ENCODE results near the gene SHROOM3. TPM values are rescaled to one million over a fixed set of nuclear protein-coding genes. Genes with fewer than 3 reads are reported as not detected.

Gene SHROOM3
- total RNA-seq, 6 experiments from 2014 or later = 15.2 to 35.8 (median 29.9) TPM

DNA sequence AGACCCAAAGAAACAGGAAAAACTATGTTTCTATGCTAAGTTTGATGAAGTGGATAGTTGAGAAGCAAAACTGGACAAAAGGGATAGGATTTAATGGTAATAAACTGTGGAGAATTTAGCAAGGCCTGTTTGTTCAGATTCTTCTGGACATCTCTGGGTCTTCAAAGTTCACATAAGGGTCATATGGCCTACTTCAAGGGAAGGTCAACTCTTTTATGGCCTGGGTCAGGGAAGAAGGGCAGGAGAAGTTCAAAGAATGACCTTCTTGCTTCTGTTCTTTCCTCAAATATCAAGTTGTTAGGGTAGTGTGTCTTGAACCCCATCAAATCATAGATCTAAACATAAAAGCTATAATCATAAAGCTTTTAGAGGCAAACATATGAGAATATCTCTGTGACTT, 360.2 kb downstream of the SHROOM3 start:
- Histone ChIP-seq H3K4me3 (no peak overlapping the region), H3K27ac (no peak overlapping the region), H3K4me1 (no peaks in the 10 kb centered on the region), H3K27me3 (no peaks in the 10 kb centered on the region), H3K36me3 (no peaks in the 10 kb centered on the region), H3K9me3 (no peaks in the 10 kb centered on the region)
- ATAC-seq (no peak), DNase-seq (no peak)
- intact Hi-C loops (cut with DNase I) = no loop called here
- TF ChIP-seq POLR2A (IDR thresholded peaks at IDR 0.05) = no peak
- TF ChIP-seq, protein P1, sequence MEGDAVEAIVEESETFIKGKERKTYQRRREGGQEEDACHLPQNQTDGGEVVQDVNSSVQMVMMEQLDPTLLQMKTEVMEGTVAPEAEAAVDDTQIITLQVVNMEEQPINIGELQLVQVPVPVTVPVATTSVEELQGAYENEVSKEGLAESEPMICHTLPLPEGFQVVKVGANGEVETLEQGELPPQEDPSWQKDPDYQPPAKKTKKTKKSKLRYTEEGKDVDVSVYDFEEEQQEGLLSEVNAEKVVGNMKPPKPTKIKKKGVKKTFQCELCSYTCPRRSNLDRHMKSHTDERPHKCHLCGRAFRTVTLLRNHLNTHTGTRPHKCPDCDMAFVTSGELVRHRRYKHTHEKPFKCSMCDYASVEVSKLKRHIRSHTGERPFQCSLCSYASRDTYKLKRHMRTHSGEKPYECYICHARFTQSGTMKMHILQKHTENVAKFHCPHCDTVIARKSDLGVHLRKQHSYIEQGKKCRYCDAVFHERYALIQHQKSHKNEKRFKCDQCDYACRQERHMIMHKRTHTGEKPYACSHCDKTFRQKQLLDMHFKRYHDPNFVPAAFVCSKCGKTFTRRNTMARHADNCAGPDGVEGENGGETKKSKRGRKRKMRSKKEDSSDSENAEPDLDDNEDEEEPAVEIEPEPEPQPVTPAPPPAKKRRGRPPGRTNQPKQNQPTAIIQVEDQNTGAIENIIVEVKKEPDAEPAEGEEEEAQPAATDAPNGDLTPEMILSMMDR (IDR thresholded peaks at IDR 0.05) = no peak

DNA sequence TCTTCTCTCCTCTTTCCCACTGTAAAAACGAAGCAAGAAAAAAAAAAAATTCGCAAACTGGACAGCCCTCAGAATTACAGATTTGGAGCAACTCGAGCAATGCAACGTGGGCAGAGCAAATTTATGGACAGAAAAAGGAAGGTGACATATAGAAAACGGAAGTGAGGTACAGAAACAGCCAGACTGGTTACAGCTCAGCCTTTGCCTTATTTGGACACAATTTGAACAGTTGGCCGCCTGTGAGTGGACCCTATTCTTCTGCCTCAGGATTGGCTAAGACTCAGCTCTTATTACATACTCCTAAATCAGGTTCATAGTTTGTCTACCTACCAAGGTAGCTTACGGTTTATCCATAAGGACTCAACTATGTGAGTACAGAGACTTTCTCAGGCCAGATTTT, 364.1 kb downstream of the SHROOM3 start:
- Histone ChIP-seq H3K27me3 (no peaks in the 10 kb centered on the region), H3K36me3 (no peaks in the 10 kb centered on the region), H3K4me3 (no peak overlapping the region), H3K4me1 (no peaks in the 10 kb centered on the region), H3K27ac (no peak overlapping the region), H3K9me3 (no peaks in the 10 kb centered on the region)
- intact Hi-C loops (cut with DNase I) = no loop called here
- WGBS (ENCODE audit: insufficient coverage, low coverage, low lambda C conversion rate, missing lambda C conversion rate) = 44% methylated on average over 6 of the region's 7 CpGs
- no peak for ATAC-seq
- TF ChIP-seq, protein P1 (IDR thresholded peaks at IDR 0.05) = no peak
- no peak for TF ChIP-seq POLR2A (IDR thresholded peaks at IDR 0.05)
- no peak for DNase-seq

DNA sequence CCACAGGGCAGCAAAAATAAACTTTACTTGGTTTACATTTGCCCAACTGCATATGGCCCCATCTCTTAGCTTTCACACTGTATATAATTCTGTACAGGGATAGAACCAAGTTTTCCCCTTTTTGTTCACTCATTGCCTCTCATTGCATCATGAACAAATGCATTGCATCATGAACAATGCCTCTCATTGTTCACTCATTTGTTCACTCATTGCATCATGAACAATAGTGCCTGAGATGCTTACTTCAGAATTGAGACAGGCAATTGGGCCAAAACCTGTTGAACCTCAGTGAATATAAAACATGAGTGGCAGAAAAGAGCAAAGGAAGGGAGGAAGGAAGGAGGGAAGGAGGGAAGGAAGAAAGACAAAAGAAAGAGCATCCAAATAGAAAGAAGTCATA, 364.7 kb downstream of the SHROOM3 start:
- intact Hi-C loops (cut with DNase I) = no loop called here
- DNase-seq = no peak
- no peak for ATAC-seq
- TF ChIP-seq, protein P1 (IDR thresholded peaks at IDR 0.05) = no peak
- no peak for TF ChIP-seq POLR2A (IDR thresholded peaks at IDR 0.05)
- no peaks in the 10 kb centered on the region for H3K36me3 ChIP-seq
- H3K27me3 ChIP-seq = no peaks in the 10 kb centered on the region
- H3K27ac ChIP-seq = no peak overlapping the region
- H3K4me3 ChIP-seq = no peak overlapping the region
- H3K4me1 ChIP-seq = no peaks in the 10 kb centered on the region
- H3K9me3 ChIP-seq = no peaks in the 10 kb centered on the region

DNA sequence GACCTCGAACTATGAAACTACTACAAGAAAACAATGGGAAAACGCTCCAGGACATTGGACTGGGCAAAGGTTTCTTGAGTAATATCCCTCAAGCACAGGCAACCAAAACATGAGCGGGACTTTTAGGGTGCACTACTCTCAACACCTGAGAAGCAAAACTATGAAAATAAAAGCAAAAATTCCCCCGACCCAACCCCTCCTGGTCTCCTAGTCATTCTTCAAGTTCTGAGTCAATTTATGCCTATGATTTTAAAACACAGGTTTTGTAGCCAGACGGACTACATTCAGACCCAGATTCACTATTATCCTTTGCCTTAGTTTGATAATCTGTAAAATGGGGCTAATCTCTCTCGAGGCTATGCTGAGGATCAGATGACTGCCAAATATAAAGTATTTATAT, 365.9 kb downstream of the SHROOM3 start:
- Histone ChIP-seq H3K27me3 (no peaks in the 10 kb centered on the region), H3K4me3 (no peak overlapping the region), H3K27ac (no peak overlapping the region), H3K4me1 (no peaks in the 10 kb centered on the region), H3K9me3 (no peaks in the 10 kb centered on the region), H3K36me3 (no peaks in the 10 kb centered on the region)
- DNase-seq = no peak
- 72% methylated on average over 6 of the region's 6 CpGs for WGBS (ENCODE audit: insufficient coverage, low coverage, low lambda C conversion rate, missing lambda C conversion rate)
- intact Hi-C loops (cut with DNase I) = no loop called here
- no peak for ATAC-seq
- TF ChIP-seq POLR2A (IDR thresholded peaks at IDR 0.05) = no peak
- TF ChIP-seq, protein P1 (IDR thresholded peaks at IDR 0.05) = no peak

DNA sequence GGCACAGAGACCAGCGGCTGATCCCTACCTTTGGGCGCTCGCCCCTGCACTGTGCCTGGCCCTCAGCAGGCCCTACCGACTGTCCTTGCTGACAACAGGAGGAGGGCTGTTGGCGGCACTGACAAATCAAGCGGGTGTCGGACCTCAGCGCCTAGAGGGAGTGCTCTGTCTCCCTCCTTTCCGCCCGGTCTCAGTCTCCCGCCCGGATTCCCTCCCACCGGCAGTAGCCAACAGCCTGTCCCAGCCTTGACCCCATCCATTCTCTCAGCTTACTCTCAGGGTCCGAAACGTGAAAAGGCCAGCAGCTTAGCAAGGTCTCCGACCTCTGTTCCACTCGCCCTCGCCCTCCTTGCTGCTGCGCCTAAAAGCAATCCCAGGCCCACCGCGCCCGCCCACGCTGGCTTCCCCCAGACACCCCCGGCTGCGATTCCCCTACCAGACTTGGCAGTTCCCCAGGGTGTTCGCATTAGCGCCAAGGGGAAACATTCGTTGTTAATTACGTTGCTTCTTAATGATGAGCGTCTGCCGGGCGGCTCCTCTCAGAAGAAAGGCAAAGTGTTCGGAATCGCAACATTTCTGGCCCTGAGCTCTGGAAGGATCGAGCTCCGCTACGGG, 366.7 kb downstream of the SHROOM3 start:
- no peaks in the 10 kb centered on the region for H3K4me1 ChIP-seq
- 48% methylated on average over 22 of the region's 37 CpGs for WGBS (ENCODE audit: insufficient coverage, low coverage, low lambda C conversion rate, missing lambda C conversion rate)
- TF ChIP-seq POLR2A (IDR thresholded peaks at IDR 0.05) = no peak
- TF ChIP-seq, protein P1 (IDR thresholded peaks at IDR 0.05) = no peak
- no peaks in the 10 kb centered on the region for H3K36me3 ChIP-seq
- peak; percentile 45 to 69 (median 56) for ATAC-seq
- H3K4me3 ChIP-seq = no peak overlapping the region
- H3K9me3 ChIP-seq = no peaks in the 10 kb centered on the region
- H3K27ac ChIP-seq = peak overlapping the region; percentile 13 to 33 (median 24)
- H3K27me3 ChIP-seq = no peaks in the 10 kb centered on the region
- peak in 1 of 3 donors; percentile 24 for DNase-seq
- intact Hi-C loops (cut with DNase I) = no loop called here
